ENCODE measurements around the gene MCUB. TPM values are rescaled to one million over a fixed set of nuclear protein-coding genes. Genes with fewer than 3 reads are reported as not detected.

MCUB gene
- total RNA-seq, 1 experiment from 2014 or later, result 18.6 TPM

GRCh38 chr4:109614466-109614865 is 54.4 kb downstream of the MCUB start:
- Histone ChIP-seq H3K27me3 (ENCODE audit: insufficient read depth, low read length) (no peaks in the 10 kb centered on the region), H3K79me2 (ENCODE audit: insufficient read depth, low read length) (no peaks in the 10 kb centered on the region), H3K9me3 (ENCODE audit: control insufficient read depth in 1 of 2, insufficient read depth in 1 of 2, low read depth in 1 of 2, low read length in 2 of 2) (no peaks in the 10 kb centered on the region), H3K4me2 (ENCODE audit: low read length) (no peak overlapping the region), H3K4me1 (ENCODE audit: control insufficient read depth in 1 of 2, insufficient read depth in 2 of 2, low read length in 2 of 2) (no peaks in the 10 kb centered on the region), H2AFZ (ENCODE audit: low read depth, low read length, poor library complexity, severe bottlenecking) (no peak overlapping the region), H3K9me2 (ENCODE audit: insufficient read depth) (no peaks in the 10 kb centered on the region), H3K36me3 (ENCODE audit: control insufficient read depth in 1 of 2, insufficient read depth in 2 of 2, low read length in 2 of 2) (no peaks in the 10 kb centered on the region), H3K9ac (ENCODE audit: low read length) (no peak overlapping the region), H3K27ac (ENCODE audit: low read depth, low read length) (no peak overlapping the region), H4K20me1 (ENCODE audit: insufficient read depth) (no peaks in the 10 kb centered on the region), H3K4me3 (replicated peaks in 1 of 2; ENCODE audit: low read depth in 1 of 2, low read length in 2 of 2) (no peak overlapping the region)
- ChIA-PET RAD21 (ENCODE audit: low non-redundant PET in 1 of 2, low total read pairs in 2 of 2, uncharacterized antibody in 2 of 2, unreplicated experiment in 2 of 2) (no interaction called here), CTCF (no interaction called here), POLR2A (no interaction called here)
- DNase-seq (ENCODE audit: low read depth, low spot score), result no peak
- TF ChIP-seq ELF1 (IDR thresholded peaks at IDR 0.05; ENCODE audit: borderline replicate concordance, low read depth) (no peak), CBX3 (IDR thresholded peaks at IDR 0.05; ENCODE audit: low read depth) (no peak), POLR2A (IDR thresholded peaks at IDR 0.05; ENCODE audit: borderline replicate concordance, extremely low read depth, insufficient read depth, insufficient read length) (no peak), TCF7L2 (IDR thresholded peaks at IDR 0.05; ENCODE audit: borderline replicate concordance, extremely low read depth, insufficient read depth, insufficient read length) (no peak), SP1 (IDR thresholded peaks at IDR 0.05; ENCODE audit: low read depth) (no peak), SIN3A (IDR thresholded peaks at IDR 0.05; ENCODE audit: low read depth) (no peak)
- BruUV-seq (replicated peaks), result no TSS peak
- ATAC-seq, result no peak
- intact Hi-C loops (cut with micrococcal nuclease), result no loop called here

- no peak overlapping the region for H3K4me3 ChIP-seq (replicated peaks in 1 of 2; ENCODE audit: low read depth in 1 of 2, low read length in 2 of 2)
- ChIA-PET RAD21 (ENCODE audit: low non-redundant PET in 1 of 2, low total read pairs in 2 of 2, uncharacterized antibody in 2 of 2, unreplicated experiment in 2 of 2) (no interaction called here), POLR2A (no interaction called here), CTCF (no interaction called here)
- H3K9me3 ChIP-seq (ENCODE audit: control insufficient read depth in 1 of 2, insufficient read depth in 1 of 2, low read depth in 1 of 2, low read length in 2 of 2), result no peaks in the 10 kb centered on the region
- H3K27ac ChIP-seq (ENCODE audit: low read depth, low read length), result no peak overlapping the region
- no peaks in the 10 kb centered on the region for H3K9me2 ChIP-seq (ENCODE audit: insufficient read depth)
- TF ChIP-seq SRF (IDR thresholded peaks at IDR 0.05; ENCODE audit: low read depth) (no peak), FOSL1 (IDR thresholded peaks at IDR 0.05; ENCODE audit: low read depth) (no peak), REST (IDR thresholded peaks at IDR 0.05; ENCODE audit: low read depth) (no peak)
- no peaks in the 10 kb centered on the region for H3K79me2 ChIP-seq (ENCODE audit: insufficient read depth, low read length)
- no peak overlapping the region for H3K9ac ChIP-seq (ENCODE audit: low read length)
- no peak overlapping the region for H3K4me2 ChIP-seq (ENCODE audit: low read length)
- no TSS peak for BruUV-seq (replicated peaks)
- no peaks in the 10 kb centered on the region for H3K36me3 ChIP-seq (ENCODE audit: control insufficient read depth in 1 of 2, insufficient read depth in 2 of 2, low read length in 2 of 2)
- no peaks in the 10 kb centered on the region for H3K4me1 ChIP-seq (ENCODE audit: control insufficient read depth in 1 of 2, insufficient read depth in 2 of 2, low read length in 2 of 2)
- ATAC-seq (no peak), DNase-seq (ENCODE audit: low read depth, low spot score) (no peak)
- intact Hi-C loops (cut with micrococcal nuclease), result no loop called here
- H2AFZ ChIP-seq (ENCODE audit: low read depth, low read length, poor library complexity, severe bottlenecking), result no peak overlapping the region
- no peaks in the 10 kb centered on the region for H4K20me1 ChIP-seq (ENCODE audit: insufficient read depth)
- no peaks in the 10 kb centered on the region for H3K27me3 ChIP-seq (ENCODE audit: insufficient read depth, low read length)
These were observed 55.7 kb downstream of the MCUB start for GRCh38 chr4:109615742-109616141.
